HG03432 (cell line): ENCODE data around the gene SUSD6.

Experiments used
- ATAC-seq: cut with Tn5 transposase; IDR thresholded peaks from one replicate; pipeline ENCODE4 v1.9.1; 2021; ENCODE audit warnings: mild to moderate bottlenecking, moderate library complexity; ENCODE audit not compliant: unreplicated experiment

SUSD6 gene, protein sequence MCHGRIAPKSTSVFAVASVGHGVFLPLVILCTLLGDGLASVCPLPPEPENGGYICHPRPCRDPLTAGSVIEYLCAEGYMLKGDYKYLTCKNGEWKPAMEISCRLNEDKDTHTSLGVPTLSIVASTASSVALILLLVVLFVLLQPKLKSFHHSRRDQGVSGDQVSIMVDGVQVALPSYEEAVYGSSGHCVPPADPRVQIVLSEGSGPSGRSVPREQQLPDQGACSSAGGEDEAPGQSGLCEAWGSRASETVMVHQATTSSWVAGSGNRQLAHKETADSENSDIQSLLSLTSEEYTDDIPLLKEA

DNA sequence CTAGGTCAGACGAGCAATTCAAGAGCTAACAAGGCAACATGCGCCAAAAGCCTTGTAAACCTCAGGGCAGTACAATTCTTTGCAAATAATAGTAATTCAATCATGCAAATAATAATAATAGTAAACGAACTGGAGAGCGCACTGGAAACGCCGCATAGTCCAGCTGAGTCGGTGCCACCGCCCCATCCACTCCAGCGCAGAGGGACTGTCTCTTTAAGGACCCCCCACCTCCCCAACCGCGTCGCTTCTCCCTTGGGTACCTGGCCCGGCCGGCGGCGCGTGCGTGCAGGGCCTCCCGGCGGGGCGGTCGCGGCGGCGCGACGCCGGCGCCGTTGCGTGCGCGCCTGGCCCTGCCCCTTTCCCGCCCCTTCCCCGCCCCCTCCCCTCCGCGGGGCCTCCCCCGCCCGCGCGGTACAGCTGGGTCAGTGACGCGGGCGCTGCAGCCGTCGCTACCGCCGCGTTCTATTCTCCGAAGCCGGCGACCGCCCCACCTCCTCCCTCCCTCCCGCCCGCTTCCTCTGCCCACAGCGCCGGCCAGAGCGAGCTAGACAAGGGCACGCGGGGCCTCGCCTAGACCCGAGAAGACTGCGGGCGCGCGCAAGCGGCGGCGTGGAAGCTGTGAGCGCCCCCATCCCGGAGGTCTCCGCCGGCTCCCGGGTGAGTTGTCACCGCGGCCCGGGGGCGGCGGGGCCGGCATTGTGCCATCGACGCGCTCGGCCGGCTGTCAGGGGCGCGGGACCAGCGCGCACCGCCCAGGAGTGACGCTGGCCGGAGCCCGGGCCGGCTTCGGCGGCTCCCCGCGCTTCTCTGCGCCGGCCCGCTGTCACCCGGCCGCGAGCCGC is at the start of gene SUSD6:
Gene SUSD6 (plus strand): TSS at position 425 of the 842 bp plus-strand sequence. CDS start 46,997 bp downstream, outside the sequence.
- peak; percentile 65 for ATAC-seq

DNA sequence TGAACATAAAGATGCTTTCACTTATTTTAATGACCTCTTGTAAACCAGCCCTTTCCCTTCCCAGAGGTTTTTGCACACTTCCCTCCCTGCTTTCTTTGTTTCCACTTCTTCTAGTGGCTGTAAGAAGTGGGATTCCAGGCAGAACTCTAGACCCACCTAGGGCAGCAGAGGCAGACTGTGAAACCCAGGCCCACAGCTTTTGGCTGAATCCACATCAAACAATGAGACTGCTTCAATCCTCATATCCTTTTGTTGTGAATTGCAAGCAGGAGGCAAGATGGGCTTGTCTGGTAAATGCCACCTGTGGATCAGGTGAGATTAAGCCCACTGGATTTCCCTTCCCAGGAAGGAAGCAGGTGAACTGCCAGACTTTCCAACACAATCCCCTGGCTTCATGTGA is 49.5 kb upstream of the SUSD6 start:
- no peak for ATAC-seq

GRCh38 chr14:69567563-69567962 is 43.8 kb upstream of the SUSD6 start:
- no peak for ATAC-seq

- no peak for ATAC-seq
Observed at GRCh38 chr14:69569859-69570258, 41.5 kb upstream of the SUSD6 start.

DNA sequence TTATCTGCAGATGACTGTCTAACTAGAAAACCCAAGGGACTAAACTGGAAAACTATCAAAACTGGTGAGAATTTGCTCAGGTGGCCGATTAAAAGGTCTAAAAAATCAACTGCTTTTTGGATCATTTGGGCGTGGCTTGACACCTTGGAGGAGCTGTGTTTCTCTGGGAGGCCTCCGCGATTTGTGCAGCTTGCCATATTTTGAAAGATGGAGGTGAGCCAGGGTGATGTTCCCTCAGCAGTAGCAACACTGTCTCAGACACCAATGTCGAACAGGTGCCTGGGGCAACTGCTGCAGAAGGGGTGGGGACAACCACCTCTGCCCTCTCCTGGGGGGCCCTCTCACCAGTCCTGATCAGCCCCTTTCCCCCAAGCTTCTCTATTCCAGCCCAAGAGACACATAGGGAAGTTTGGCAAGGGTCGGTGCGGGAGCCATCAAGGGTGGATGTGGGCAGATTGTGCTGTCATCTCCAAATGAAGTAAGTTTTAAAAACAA is 40.5 kb upstream of the SUSD6 start:
- ATAC-seq: no peak

- ATAC-seq: no peak
Observed at GRCh38 chr14:69571449-69572029, 39.9 kb upstream of the SUSD6 start.

- ATAC-seq: no peak
Observed at GRCh38 chr14:69572030-69572840, 39.2 kb upstream of the SUSD6 start.

DNA sequence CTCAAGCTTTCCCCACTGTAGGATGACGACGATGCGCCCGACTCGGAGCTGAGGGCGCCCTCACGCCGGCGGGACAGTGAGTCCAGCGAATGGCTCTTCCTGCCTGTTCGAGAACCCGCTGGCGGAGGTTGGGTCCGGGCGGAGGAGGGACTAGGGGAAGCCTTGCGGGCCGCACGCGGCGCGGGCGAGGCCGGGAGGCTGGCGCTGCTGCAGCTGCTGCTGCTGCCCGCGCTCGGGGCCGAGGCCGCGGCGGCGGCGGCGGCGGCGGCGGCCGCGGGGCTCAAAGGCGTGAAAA is 38.6 kb upstream of the SUSD6 start:
- no peak for ATAC-seq

GRCh38 chr14:69573205-69573830 is 38.1 kb upstream of the SUSD6 start:
- no peak for ATAC-seq

GRCh38 chr14:69573831-69574262 is 37.5 kb upstream of the SUSD6 start:
- no peak for ATAC-seq

DNA sequence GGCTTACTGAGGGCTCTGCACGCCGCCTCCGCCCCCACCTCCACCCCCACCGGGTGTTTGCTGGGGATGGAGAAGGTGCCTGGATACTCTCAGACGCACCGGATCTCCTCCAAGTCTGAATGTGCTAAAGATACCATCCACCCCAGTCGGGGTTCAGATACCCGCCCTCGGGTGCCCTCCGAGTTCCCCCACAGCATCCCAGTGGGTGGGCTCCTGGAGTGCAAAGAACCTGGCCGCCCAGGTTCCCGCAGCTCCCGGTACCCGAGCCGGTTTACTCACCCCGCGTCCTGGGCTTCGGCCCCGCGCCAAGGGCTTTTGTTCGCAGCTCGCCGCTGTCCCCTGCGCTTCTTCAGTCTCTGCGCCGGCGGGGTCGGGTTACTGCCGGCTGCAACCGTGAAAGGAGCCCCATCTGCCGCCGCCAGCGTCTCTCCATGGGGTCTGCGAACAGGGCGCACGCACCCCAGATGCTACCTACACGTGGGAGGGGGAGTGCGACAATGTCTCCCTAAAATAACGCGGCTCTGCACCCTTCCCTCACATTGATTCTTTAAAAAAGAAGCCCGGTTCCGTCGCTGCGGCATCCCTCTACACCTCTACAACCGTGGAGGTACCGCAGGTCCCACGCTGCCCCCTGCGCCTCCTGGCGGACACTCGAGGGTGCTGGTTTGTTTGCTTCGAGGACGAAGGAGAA is 37.0 kb upstream of the SUSD6 start, which contains the start of gene CCDC177:
Gene CCDC177 (minus strand): TSS at position 609 of the 691 bp plus-strand sequence. CDS start 1,249 bp downstream, outside the sequence.
- no peak for ATAC-seq

- ATAC-seq: no peak
Observed at GRCh38 chr14:69574954-69575295, 36.5 kb upstream of the SUSD6 start.

- no peak for ATAC-seq
Observed at GRCh38 chr14:69579476-69579875, 31.9 kb upstream of the SUSD6 start.

DNA sequence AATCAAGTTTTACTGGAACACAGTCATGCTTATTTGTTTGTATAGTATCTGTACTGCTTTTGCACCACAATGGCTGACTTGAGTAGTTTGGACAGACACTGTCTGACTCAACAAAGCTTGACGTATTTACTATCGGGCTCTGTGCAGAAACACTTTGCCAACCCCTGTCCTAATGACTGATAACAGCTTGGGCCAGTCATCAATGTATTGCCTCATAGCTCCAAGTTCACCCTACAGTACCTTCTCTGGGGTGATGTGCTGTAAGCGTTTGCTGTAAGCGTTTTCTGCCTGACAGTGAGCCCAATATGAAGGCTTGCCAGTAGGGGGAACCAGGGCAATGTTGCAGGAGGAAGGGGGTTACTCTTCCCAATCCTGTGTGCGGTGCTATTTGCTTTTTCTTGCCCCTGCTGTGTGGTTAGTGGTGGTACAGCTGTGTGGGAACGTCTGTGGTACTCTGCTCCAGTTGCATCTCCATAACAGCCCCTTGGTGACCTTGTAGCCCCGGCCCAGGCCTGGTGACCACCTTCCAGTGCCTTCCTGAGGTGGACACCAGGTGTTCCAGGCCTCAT is 31.3 kb upstream of the SUSD6 start:
- ATAC-seq: no peak

DNA sequence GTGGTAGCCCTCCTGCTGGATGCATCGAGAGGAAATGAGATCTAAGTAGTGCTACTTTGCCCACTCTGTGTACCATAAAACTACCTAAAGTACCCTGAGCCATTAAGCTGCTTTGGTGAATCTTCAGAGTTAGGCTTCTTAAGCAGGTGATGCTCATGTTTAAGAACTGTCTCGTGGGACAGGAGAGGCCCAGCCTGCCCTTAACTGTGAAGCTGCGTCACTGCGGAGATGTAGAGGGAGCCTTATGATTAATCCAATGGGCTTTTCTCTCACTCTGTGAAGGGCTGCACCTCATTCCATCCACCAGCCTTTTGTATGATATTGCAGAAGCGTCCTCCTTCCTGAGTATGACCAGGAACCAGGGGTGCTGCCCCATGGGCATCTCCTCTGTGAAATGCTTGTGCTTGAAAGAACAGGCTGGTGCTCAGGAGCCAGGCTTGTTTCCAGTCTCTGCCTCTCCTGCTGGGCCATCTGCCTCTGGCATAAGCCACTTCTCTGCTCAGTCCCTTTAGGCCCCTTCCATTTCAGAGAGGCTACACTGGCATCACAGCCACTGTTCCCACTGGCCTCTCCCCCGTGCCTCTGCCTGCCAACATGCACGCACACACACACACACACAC is 30.0 kb upstream of the SUSD6 start:
- no peak for ATAC-seq

GRCh38 chr14:69582212-69582611 is 29.2 kb upstream of the SUSD6 start:
- ATAC-seq: no peak

DNA sequence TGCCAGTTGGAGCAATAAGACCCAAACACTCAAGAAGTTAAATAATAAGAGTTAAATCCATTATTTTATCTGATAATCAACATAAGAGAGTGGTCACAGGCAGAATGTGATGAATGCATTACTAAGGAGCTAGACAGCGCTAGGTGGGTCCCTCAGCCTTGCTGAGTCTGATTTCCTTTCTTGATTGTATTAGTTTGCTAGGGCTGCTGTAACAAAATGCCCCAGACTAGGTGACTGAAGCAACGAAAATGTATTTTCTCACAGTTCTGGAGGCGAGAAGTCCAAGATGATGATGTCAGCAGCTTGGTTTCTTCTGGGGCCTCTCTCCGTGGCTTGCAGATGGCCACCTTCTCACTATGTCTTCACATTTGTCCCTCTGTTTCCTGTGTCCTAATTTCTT is 28.6 kb upstream of the SUSD6 start:
- no peak for ATAC-seq

DNA sequence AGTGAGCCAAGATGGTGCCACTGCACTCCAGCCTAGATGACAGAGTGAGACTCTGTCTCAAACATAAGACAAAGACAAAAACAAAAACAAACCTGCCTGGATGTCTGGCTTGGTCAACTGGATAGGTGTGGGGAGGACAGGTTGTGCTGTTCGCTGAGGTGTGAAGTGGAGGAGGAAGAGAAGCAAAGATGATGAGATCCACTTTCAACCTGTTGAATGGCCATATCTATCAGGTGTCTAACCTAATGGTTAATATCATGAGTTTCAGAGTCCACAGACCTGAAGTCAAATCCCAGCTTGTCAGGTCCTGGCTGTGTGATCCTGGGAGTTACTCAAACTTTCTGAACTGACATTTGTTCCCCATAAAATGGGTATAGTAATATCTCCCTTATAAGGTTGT is 27.0 kb upstream of the SUSD6 start:
- no peak for ATAC-seq

DNA sequence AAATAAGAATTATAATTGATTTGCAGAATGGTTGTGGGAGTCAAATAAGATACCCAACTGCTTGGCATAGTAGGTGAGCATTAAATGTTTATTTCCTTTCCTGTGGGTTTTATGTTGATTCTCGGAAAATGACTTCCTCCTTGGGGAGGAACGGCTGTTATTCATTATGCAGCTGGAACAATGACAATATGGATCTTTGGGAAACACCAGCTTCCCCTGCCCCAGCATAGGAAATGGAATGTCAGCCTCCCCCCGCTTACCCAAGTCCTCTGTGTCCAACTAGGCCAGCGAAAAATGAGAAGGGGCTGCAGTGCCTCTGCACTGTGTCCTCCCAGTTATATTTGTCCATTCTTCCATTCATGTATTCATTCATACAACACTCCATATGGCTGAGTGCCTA is 25.0 kb upstream of the SUSD6 start:
- no peak for ATAC-seq
